ENCODE data around the gene EPB41L1.

The EPB41L1 gene

GRCh38 chr20:36230019-36230418 lies 75.5 kb downstream of the EPB41L1 start:
- no peak for TF ChIP-seq REST (IDR thresholded peaks at IDR 0.05; ENCODE audit: insufficient replicate concordance, low read depth)
- TF ChIP-seq, protein P1, sequence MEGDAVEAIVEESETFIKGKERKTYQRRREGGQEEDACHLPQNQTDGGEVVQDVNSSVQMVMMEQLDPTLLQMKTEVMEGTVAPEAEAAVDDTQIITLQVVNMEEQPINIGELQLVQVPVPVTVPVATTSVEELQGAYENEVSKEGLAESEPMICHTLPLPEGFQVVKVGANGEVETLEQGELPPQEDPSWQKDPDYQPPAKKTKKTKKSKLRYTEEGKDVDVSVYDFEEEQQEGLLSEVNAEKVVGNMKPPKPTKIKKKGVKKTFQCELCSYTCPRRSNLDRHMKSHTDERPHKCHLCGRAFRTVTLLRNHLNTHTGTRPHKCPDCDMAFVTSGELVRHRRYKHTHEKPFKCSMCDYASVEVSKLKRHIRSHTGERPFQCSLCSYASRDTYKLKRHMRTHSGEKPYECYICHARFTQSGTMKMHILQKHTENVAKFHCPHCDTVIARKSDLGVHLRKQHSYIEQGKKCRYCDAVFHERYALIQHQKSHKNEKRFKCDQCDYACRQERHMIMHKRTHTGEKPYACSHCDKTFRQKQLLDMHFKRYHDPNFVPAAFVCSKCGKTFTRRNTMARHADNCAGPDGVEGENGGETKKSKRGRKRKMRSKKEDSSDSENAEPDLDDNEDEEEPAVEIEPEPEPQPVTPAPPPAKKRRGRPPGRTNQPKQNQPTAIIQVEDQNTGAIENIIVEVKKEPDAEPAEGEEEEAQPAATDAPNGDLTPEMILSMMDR (IDR thresholded peaks at IDR 0.05; ENCODE audit: insufficient read depth, low read length) = no peak
- TF ChIP-seq POLR2AphosphoS5 (IDR thresholded peaks at IDR 0.05; ENCODE audit: low read depth) = no peak
- no peak for TF ChIP-seq SPI1 (IDR thresholded peaks at IDR 0.05; ENCODE audit: borderline replicate concordance, low read depth)
- TF ChIP-seq GABPA (IDR thresholded peaks at IDR 0.05; ENCODE audit: low read depth) = no peak
- H3K27ac ChIP-seq (replicated peaks) = no peak overlapping the region
- no peaks in the 10 kb centered on the region for H3K27me3 ChIP-seq (ENCODE audit: insufficient read depth, poor library complexity, severe bottlenecking)
- DNase-seq (ENCODE audit: low read depth in 1 of 2, low spot score in 1 of 2) = no peak
- H3K4me3 ChIP-seq (replicated peaks; ENCODE audit: insufficient read depth, low read length) = no peak overlapping the region

DNA sequence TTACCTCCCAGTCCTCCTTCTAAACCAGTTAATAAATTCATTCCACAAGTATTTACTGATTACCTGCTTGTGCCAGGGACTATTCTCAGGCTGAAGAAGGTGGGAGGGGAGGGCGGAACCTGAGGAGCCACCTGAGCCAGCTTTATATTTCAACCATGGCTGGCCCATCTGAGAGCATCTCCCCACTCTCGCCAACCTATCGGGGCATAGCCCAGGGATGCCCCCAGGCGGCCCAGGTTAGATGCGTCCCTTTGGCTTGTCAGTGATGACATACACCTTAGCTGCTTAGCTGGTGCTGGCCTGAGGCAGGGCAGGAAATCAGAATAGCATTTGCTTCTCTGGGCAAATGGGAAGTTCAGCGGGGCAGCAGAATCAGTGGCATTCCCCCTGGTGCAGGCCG lies 76.8 kb downstream of the EPB41L1 start:
- H3K4me3 ChIP-seq (replicated peaks; ENCODE audit: insufficient read depth, low read length) = no peak overlapping the region
- H3K27me3 ChIP-seq (ENCODE audit: insufficient read depth, poor library complexity, severe bottlenecking) = no peaks in the 10 kb centered on the region
- TF ChIP-seq POLR2AphosphoS5 (IDR thresholded peaks at IDR 0.05; ENCODE audit: low read depth) (no peak), REST (IDR thresholded peaks at IDR 0.05; ENCODE audit: insufficient replicate concordance, low read depth) (no peak), SPI1 (IDR thresholded peaks at IDR 0.05; ENCODE audit: borderline replicate concordance, low read depth) (no peak), GABPA (IDR thresholded peaks at IDR 0.05; ENCODE audit: low read depth) (no peak)
- TF ChIP-seq, protein P1 (IDR thresholded peaks at IDR 0.05; ENCODE audit: insufficient read depth, low read length) = no peak
- DNase-seq (ENCODE audit: low read depth in 1 of 2, low spot score in 1 of 2) = no peak
- H3K27ac ChIP-seq (replicated peaks) = no peak overlapping the region

- TF ChIP-seq SPI1 (IDR thresholded peaks at IDR 0.05; ENCODE audit: borderline replicate concordance, low read depth) = no peak
- no peak for TF ChIP-seq REST (IDR thresholded peaks at IDR 0.05; ENCODE audit: insufficient replicate concordance, low read depth)
- TF ChIP-seq POLR2AphosphoS5 (IDR thresholded peaks at IDR 0.05; ENCODE audit: low read depth) = no peak
- no peak for TF ChIP-seq GABPA (IDR thresholded peaks at IDR 0.05; ENCODE audit: low read depth)
- TF ChIP-seq, protein P1 (IDR thresholded peaks at IDR 0.05; ENCODE audit: insufficient read depth, low read length) = no peak
- no peak overlapping the region for H3K27ac ChIP-seq (replicated peaks)
- H3K4me3 ChIP-seq (replicated peaks; ENCODE audit: insufficient read depth, low read length) = no peak overlapping the region
- H3K27me3 ChIP-seq (ENCODE audit: insufficient read depth, poor library complexity, severe bottlenecking) = no peaks in the 10 kb centered on the region
- no peak for DNase-seq (ENCODE audit: low read depth in 1 of 2, low spot score in 1 of 2)
These were observed 80.3 kb downstream of the EPB41L1 start for GRCh38 chr20:36234771-36235320.

Data from HL-60 (cell line).